ENCODE results near the gene KCNAB1. TPM values are rescaled to one million over a fixed set of nuclear protein-coding genes. Genes with fewer than 3 reads are reported as not detected.

Gene KCNAB1
- total and polyA plus RNA-seq, 10 of the 15 experiments (the other 5 are each of a cell fraction or from before 2014, with no cell fraction given), result 0.11 to 0.69 (median 0.43) TPM; not detected in 6

DNA sequence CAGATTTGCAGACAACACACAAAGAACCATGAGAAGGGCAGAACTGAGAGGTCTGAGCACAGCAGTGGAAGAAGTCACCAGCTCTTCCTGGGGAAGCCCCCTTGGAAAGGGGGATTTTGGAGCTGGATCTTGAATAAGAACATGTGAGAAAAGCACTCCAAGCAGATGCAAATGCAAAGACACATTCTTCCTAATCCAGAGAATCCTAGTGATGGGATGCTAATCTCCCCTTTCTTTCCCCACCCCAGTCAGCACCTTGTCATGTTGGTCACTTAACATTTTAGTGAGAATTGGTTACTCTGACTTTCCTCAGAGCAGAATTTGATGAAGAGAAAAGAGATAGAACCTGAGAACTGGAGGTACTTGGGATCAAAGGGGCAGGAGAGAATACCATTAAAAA, 286.0 kb downstream of the KCNAB1 start:
- Histone ChIP-seq H3K9me3 (replicated peaks; ENCODE audit: control insufficient read depth, insufficient read depth, low read length) (no peaks in the 10 kb centered on the region), H3K27ac (ENCODE audit: control insufficient read depth, insufficient read depth) (no peak overlapping the region), H2AFZ (ENCODE audit: control insufficient read depth, low read depth, low read length) (no peak overlapping the region), H3K27me3 (replicated peaks in 1 of 2; ENCODE audit: control insufficient read depth in 2 of 2, insufficient read depth in 2 of 2, low read length in 1 of 2) (peaks cover 0 to 2% of the 10 kb centered on the region in 2 experiments; a peak in 1 of 4 replicates), H3K79me2 (ENCODE audit: control insufficient read depth, insufficient read depth, low read length) (no peaks in the 10 kb centered on the region), H3K4me3 (no peak overlapping the region), H3K4me1 (ENCODE audit: control insufficient read depth, insufficient read depth, low read length) (no peaks in the 10 kb centered on the region), H3K9ac (ENCODE audit: control insufficient read depth, insufficient read depth, low read length) (no peak overlapping the region), H4K20me1 (ENCODE audit: control insufficient read depth, insufficient read depth) (no peaks in the 10 kb centered on the region), H3K36me3 (ENCODE audit: control insufficient read depth in 2 of 2, insufficient read depth in 2 of 2, low read length in 1 of 2) (no peaks in the 10 kb centered on the region), H3K4me2 (ENCODE audit: control insufficient read depth, insufficient read depth) (no peak overlapping the region)
- ChIA-PET RAD21 (ENCODE audit: unreplicated experiment) (interaction anchor here (1.5 kb wide), 1 partner anchor 101 kb away, joined by 3 read pairs; no protein-coding TSS in a partner anchor), POLR2A (no interaction called here), SMC1A (ENCODE audit: uncharacterized antibody, unreplicated experiment) (no interaction called here), CTCF (interaction anchor here (1.0 to 1.6 kb wide), 2 partner anchors 103 to 223 kb away, joined by 4 read pairs; no protein-coding TSS in a partner anchor)
- in situ Hi-C loops (cut with MboI), result no loop called here
- ATAC-seq (no peak), DNase-seq (ENCODE audit: low read depth, low spot score) (no peak), FAIRE-seq (no peak)
- TF ChIP-seq, protein P1, sequence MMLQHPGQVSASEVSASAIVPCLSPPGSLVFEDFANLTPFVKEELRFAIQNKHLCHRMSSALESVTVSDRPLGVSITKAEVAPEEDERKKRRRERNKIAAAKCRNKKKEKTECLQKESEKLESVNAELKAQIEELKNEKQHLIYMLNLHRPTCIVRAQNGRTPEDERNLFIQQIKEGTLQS (IDR thresholded peaks at IDR 0.05; ENCODE audit: borderline replicate concordance, extremely low read depth, low read depth, low read length), result no peak
- TF ChIP-seq SMAD5 (IDR thresholded peaks at IDR 0.05; ENCODE audit: low read depth) (no peak), POLR2AphosphoS2 (IDR thresholded peaks at IDR 0.05; ENCODE audit: low read depth, low read length) (no peak), ESRRA (IDR thresholded peaks at IDR 0.05; ENCODE audit: low read length) (no peak), RAD21 (IDR thresholded peaks at IDR 0.05; ENCODE audit: insufficient read depth, low read depth, low read length) (no peak), ZNF24 (IDR thresholded peaks at IDR 0.05) (no peak), TCF3 (IDR thresholded peaks at IDR 0.05; ENCODE audit: borderline replicate concordance, insufficient read depth, low read depth, low read length) (no peak), SMC3 (IDR thresholded peaks at IDR 0.05; ENCODE audit: borderline replicate concordance, low read length) (no peak), NFIC (IDR thresholded peaks at IDR 0.05; ENCODE audit: low read depth, low read length) (no peak), TAF1 (IDR thresholded peaks at IDR 0.05; ENCODE audit: borderline replicate concordance, low read depth, low read length) (no peak), EGR1 (IDR thresholded peaks at IDR 0.05; ENCODE audit: borderline replicate concordance in 1 of 2, low read depth in 2 of 2, low read length in 2 of 2) (no peak), TARDBP (IDR thresholded peaks at IDR 0.05; ENCODE audit: borderline replicate concordance) (no peak)
- TF ChIP-seq, protein P2, sequence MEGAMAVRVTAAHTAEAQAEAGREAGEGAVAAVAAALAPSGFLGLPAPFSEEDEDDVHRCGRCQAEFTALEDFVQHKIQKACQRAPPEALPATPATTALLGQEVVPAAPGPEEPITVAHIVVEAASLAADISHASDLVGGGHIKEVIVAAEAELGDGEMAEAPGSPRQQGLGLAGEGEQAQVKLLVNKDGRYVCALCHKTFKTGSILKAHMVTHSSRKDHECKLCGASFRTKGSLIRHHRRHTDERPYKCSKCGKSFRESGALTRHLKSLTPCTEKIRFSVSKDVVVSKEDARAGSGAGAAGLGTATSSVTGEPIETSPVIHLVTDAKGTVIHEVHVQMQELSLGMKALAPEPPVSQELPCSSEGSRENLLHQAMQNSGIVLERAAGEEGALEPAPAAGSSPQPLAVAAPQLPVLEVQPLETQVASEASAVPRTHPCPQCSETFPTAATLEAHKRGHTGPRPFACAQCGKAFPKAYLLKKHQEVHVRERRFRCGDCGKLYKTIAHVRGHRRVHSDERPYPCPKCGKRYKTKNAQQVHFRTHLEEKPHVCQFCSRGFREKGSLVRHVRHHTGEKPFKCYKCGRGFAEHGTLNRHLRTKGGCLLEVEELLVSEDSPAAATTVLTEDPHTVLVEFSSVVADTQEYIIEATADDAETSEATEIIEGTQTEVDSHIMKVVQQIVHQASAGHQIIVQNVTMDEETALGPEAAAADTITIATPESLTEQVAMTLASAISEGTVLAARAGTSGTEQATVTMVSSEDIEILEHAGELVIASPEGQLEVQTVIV (IDR thresholded peaks at IDR 0.05; ENCODE audit: borderline replicate concordance, partially characterized antibody), result no peak
- BruUV-seq (replicated peaks), result no TSS peak
- intact Hi-C loops (cut with micrococcal nuclease; ENCODE audit: unreplicated experiment), result no loop called here
